GM23338 (cell line): Measurements from ENCODE around the gene TARS1. TPM values are rescaled to one million over a fixed set of nuclear protein-coding genes. Genes with fewer than 3 reads are reported as not detected.

ENCODE experiments used
- ATAC-seq: fragments of 200-7000 bp; cut with Tn5 transposase; 3 replicates; pipeline ENCODE4 v1.9.1; 2020
- DNase-seq: peaks from one replicate; pipeline ENCODE4 v3.0.0-alpha.2; 2015; ENCODE audit warnings: low spot score
- H2AFZ ChIP-seq: fragments of 200-600 bp; sonication (generic); 2 replicates; pipeline ENCODE4 v1.8.0; 2016; ENCODE audit warnings: antibody characterized with exemption, mild to moderate bottlenecking, moderate library complexity
- H3F3A ChIP-seq: fragments of 200-600 bp; sonication (generic); replicated peaks from 2 replicates; pipeline ENCODE4 v1.8.0; 2017; ENCODE audit warnings: antibody characterized with exemption, mixed run types, low read depth
- H3K27ac ChIP-seq: fragments of 200-600 bp; sonication (generic); 2 replicates; pipeline ENCODE4 v1.6.1; 2016; ENCODE audit warnings: low read depth
- H3K27me3 ChIP-seq: fragments of 200-600 bp; sonication (generic); 2 replicates; pipeline ENCODE4 v1.8.0; 2016; ENCODE audit warnings: mild to moderate bottlenecking, mixed run types, moderate library complexity; ENCODE audit not compliant: insufficient read depth
- H3K36me3 ChIP-seq: fragments of 200-600 bp; sonication (generic); 2 replicates; pipeline ENCODE4 v1.8.0; 2016; ENCODE audit warnings: mild to moderate bottlenecking; ENCODE audit not compliant: insufficient read depth
- H3K4me1 ChIP-seq: fragments of 200-600 bp; sonication (generic); 2 replicates; pipeline ENCODE4 v1.8.0; 2016; ENCODE audit warnings: mild to moderate bottlenecking, moderate library complexity; ENCODE audit not compliant: insufficient read depth
- H3K4me2 ChIP-seq: fragments of 200-600 bp; sonication (generic); 2 replicates; pipeline ENCODE4 v1.7.1; 2017; ENCODE audit warnings: mixed run types
- H3K4me3 ChIP-seq: fragments of 200-600 bp; sonication (generic); 2 replicates; pipeline ENCODE4 v1.6.1; 2016; ENCODE audit warnings: mixed run types
- H3K79me2 ChIP-seq: fragments of 200-600 bp; sonication (generic); replicated peaks from 2 replicates; pipeline ENCODE4 v1.8.0; 2017; ENCODE audit warnings: mild to moderate bottlenecking; ENCODE audit not compliant: insufficient read depth
- H3K9me2 ChIP-seq: fragments of 200-600 bp; sonication (generic); 2 replicates; pipeline ENCODE4 v1.8.0; 2017; ENCODE audit not compliant: insufficient read depth
- H4K20me1 ChIP-seq: fragments of 200-600 bp; sonication (generic); replicated peaks from 2 replicates; pipeline ENCODE4 v1.8.0; 2017; ENCODE audit warnings: mild to moderate bottlenecking; ENCODE audit not compliant: insufficient read depth
- H3K27ac Mint-ChIP-seq: 2 replicates; pipeline ENCODE4 v1.8.0; 2020; ENCODE audit warnings: inconsistent platforms, mild to moderate bottlenecking, moderate library complexity, mixed read lengths
- H3K27me3 Mint-ChIP-seq: 3 replicates; pipeline ENCODE4 v1.8.0; 2022; ENCODE audit warnings: low read depth, mild to moderate bottlenecking, moderate library complexity, mixed read lengths, inconsistent platforms; ENCODE audit not compliant: insufficient read depth, poor library complexity
- H3K36me3 Mint-ChIP-seq: 3 replicates; pipeline ENCODE4 v1.8.0; 2021; ENCODE audit warnings: low read depth, mild to moderate bottlenecking, inconsistent platforms, moderate library complexity, mixed read lengths
- H3K4me1 Mint-ChIP-seq: 3 replicates; pipeline ENCODE4 v1.8.0; 2020; ENCODE audit warnings: mild to moderate bottlenecking, inconsistent platforms, mixed read lengths
- H3K4me3 Mint-ChIP-seq: 3 replicates; pipeline ENCODE4 v1.8.0; 2021; ENCODE audit warnings: moderate library complexity, mild to moderate bottlenecking, inconsistent platforms, mixed read lengths
- H3K9me3 Mint-ChIP-seq: 3 replicates; pipeline ENCODE4 v1.8.0; 2020; ENCODE audit warnings: moderate library complexity, mild to moderate bottlenecking, inconsistent platforms, mixed read lengths
- CREB1 ChIP-seq: fragments of 250-450 bp; sonication (Bioruptor Pico); IDR thresholded peaks from 2 replicates; pipeline ENCODE4 v1.5.0; 2020; ENCODE audit warnings: low read depth, mild to moderate bottlenecking, moderate library complexity
- CTCF ChIP-seq, 2 experiments: fragments of 200-600 bp in 1 of 2; sonication (generic) in 1 of 2; conservative IDR thresholded peaks; 2 replicates each; pipeline versions ENCODE4 v1.5.1 to v1.6.1; 2016 to 2017; ENCODE audit warnings: antibody characterized with exemption in 2 of 2, low read depth in 2 of 2, mild to moderate bottlenecking in 2 of 2, moderate library complexity in 1 of 2
- ETS1 ChIP-seq: IDR thresholded peaks from 2 replicates; pipeline ENCODE4 v1.6.1; 2016; ENCODE audit warnings: antibody characterized with exemption
- EZH2 ChIP-seq: fragments of 200-600 bp; sonication (generic); IDR thresholded peaks from one replicate; pipeline ENCODE4 v1.8.0; 2017; ENCODE audit warnings: antibody characterized with exemption, mild to moderate bottlenecking, low read depth; ENCODE audit not compliant: unreplicated experiment
- JUNB ChIP-seq: IDR thresholded peaks from one replicate; pipeline ENCODE4 v1.6.1; 2016; ENCODE audit warnings: antibody characterized with exemption; ENCODE audit not compliant: unreplicated experiment
- NANOG ChIP-seq: IDR thresholded peaks from 2 replicates; pipeline ENCODE4 v1.6.1; 2016; ENCODE audit warnings: antibody characterized with exemption, borderline replicate concordance
- POLR2AphosphoS5 ChIP-seq: IDR thresholded peaks from 2 replicates; pipeline ENCODE4 v1.6.1; 2016; ENCODE audit warnings: antibody characterized with exemption, low read depth
- REST ChIP-seq: IDR thresholded peaks from one replicate; pipeline ENCODE4 v1.6.1; 2018; ENCODE audit warnings: antibody characterized with exemption; ENCODE audit not compliant: unreplicated experiment
- STAT1 ChIP-seq: IDR thresholded peaks from one replicate; pipeline ENCODE4 v1.6.1; 2016; ENCODE audit warnings: antibody characterized with exemption; ENCODE audit not compliant: unreplicated experiment
- ZNF114 ChIP-seq: fragments of 250-450 bp; sonication (Bioruptor Pico); IDR thresholded peaks from 2 replicates; pipeline ENCODE4 v1.5.0; 2020; ENCODE audit warnings: mild to moderate bottlenecking, moderate library complexity
- ZNF331 ChIP-seq: fragments of 250-450 bp; sonication (Bioruptor Pico); IDR thresholded peaks from 2 replicates; pipeline ENCODE4 v1.5.0; 2020; ENCODE audit warnings: low read depth, mild to moderate bottlenecking, moderate library complexity
- ZNF462 ChIP-seq: fragments of 250-450 bp; sonication (Bioruptor Pico); IDR thresholded peaks from 2 replicates; pipeline ENCODE4 v1.5.0; 2020; ENCODE audit warnings: mild to moderate bottlenecking, moderate library complexity
- polyA plus RNA-seq: library from polyadenylated mRNA; unstranded; fragments of >200 nt; fragmentation: Nextera tagmentation; extraction: Ambion mirVana; gene quantifications from 2 replicates; pipeline ENCODE4 v1.2.1, GENCODE V29; 2016
- total RNA-seq: library from RNA; depleted of rRNA; stranded (reverse); fragments of >200 nt; shearing (Covaris generic); gene quantifications from 2 replicates; pipeline ENCODE4 v1.2.3, GENCODE V29; 2014

TARS1 gene
- total and polyA plus RNA-seq, 2 experiments from 2014 or later = 458 to 473 TPM

GRCh38 chr5:33488558-33489355, 48.0 kb downstream of the TARS1 start:
- Histone ChIP-seq H3K79me2 (no peaks in the 10 kb centered on the region), H3K4me2 (no peak overlapping the region), H3K27me3 (no peaks in the 10 kb centered on the region), H3K4me1 (peaks cover 6% of the 10 kb centered on the region), H4K20me1 (no peaks in the 10 kb centered on the region), H2AFZ (no peak overlapping the region), H3K36me3 (no peaks in the 10 kb centered on the region), H3K4me3 (no peak overlapping the region), H3K27ac (no peak overlapping the region), H3F3A (no peaks in the 10 kb centered on the region), H3K9me2 (peaks cover 6% of the 10 kb centered on the region; the same call in 1 of the 2 replicates)
- Mint-ChIP-seq H3K9me3 (peaks cover 14% of the 10 kb centered on the region), H3K27ac (no peak overlapping the region), H3K27me3 (no peaks in the 10 kb centered on the region), H3K36me3 (peaks cover 19% of the 10 kb centered on the region), H3K4me1 (peaks cover 15% of the 10 kb centered on the region), H3K4me3 (no peak overlapping the region)
- TF ChIP-seq ZNF331 (CRISPR knock-in tag) (no peak), JUNB (no peak), CTCF (conservative IDR thresholded peaks at IDR 0.05; ENCODE audit: low read depth in 2 of 2) (no peak), STAT1 (no peak), CREB1 (CRISPR knock-in tag) (no peak), ETS1 (no peak), POLR2AphosphoS5 (no peak), NANOG (no peak), EZH2 (no peak), REST (no peak), ZNF462 (CRISPR knock-in tag) (no peak), ZNF114 (CRISPR knock-in tag) (no peak)
- ATAC-seq (no peak), DNase-seq (no peak)
